WTC11 (cell line): ENCODE measurements around the gene CDC5L.

ENCODE experiments used
- E2F1 ChIP-seq: sonication (generic); formaldehyde crosslinking; IDR thresholded peaks from 2 replicates; pipeline ENCODE4 v1.8.0; 2022; ENCODE audit warnings: mild to moderate bottlenecking, missing genetic modification reagents
- ETV6 ChIP-seq: sonication (generic); formaldehyde crosslinking; IDR thresholded peaks from 2 replicates; pipeline ENCODE4 v1.8.1; 2022; ENCODE audit warnings: mild to moderate bottlenecking, missing genetic modification reagents
- FOXJ3 ChIP-seq: sonication (generic); formaldehyde crosslinking; IDR thresholded peaks from 2 replicates; pipeline ENCODE4 v1.9.0; 2021; ENCODE audit warnings: missing genetic modification reagents, mild to moderate bottlenecking, borderline replicate concordance
- FOXK1 ChIP-seq: sonication (generic); formaldehyde crosslinking; IDR thresholded peaks from 2 replicates; pipeline ENCODE4 v1.8.0; 2022; ENCODE audit warnings: mild to moderate bottlenecking, moderate library complexity, missing genetic modification reagents
- HMGXB4 ChIP-seq: sonication (generic); formaldehyde crosslinking; IDR thresholded peaks from 2 replicates; pipeline ENCODE4 v1.8.1; 2023; ENCODE audit warnings: mild to moderate bottlenecking, moderate library complexity, missing genetic modification reagents
- IRF1 ChIP-seq: sonication (generic); formaldehyde crosslinking; IDR thresholded peaks from 2 replicates; pipeline ENCODE4 v1.8.0; 2023; ENCODE audit warnings: missing genetic modification reagents
- KAT7 ChIP-seq: sonication (generic); formaldehyde crosslinking; IDR thresholded peaks from 2 replicates; pipeline ENCODE4 v1.8.1; 2023; ENCODE audit warnings: missing genetic modification reagents, mild to moderate bottlenecking, borderline replicate concordance
- NR1H2 ChIP-seq: sonication (generic); formaldehyde crosslinking; IDR thresholded peaks from 2 replicates; pipeline ENCODE4 v1.9.0; 2021; ENCODE audit warnings: mild to moderate bottlenecking, moderate library complexity, missing genetic modification reagents
- NR2C2 ChIP-seq: sonication (generic); formaldehyde crosslinking; IDR thresholded peaks from 2 replicates; pipeline ENCODE4 v1.8.0; 2022; ENCODE audit warnings: mild to moderate bottlenecking, missing genetic modification reagents
- SP1 ChIP-seq: sonication (generic); formaldehyde crosslinking; conservative IDR thresholded peaks from 2 replicates; pipeline ENCODE4 v1.8.1; 2022; ENCODE audit warnings: missing genetic modification reagents
- ZNF281 ChIP-seq: sonication (generic); formaldehyde crosslinking; IDR thresholded peaks from 2 replicates; pipeline ENCODE4 v1.8.0; 2023; ENCODE audit warnings: mild to moderate bottlenecking, missing genetic modification reagents
- TF ChIP-seq, protein P1 (sequence below): fragments of 200-600 bp; IDR thresholded peaks from 2 replicates; pipeline ENCODE4 v1.8.0; 2022; ENCODE audit warnings: antibody characterized with exemption

DNA sequence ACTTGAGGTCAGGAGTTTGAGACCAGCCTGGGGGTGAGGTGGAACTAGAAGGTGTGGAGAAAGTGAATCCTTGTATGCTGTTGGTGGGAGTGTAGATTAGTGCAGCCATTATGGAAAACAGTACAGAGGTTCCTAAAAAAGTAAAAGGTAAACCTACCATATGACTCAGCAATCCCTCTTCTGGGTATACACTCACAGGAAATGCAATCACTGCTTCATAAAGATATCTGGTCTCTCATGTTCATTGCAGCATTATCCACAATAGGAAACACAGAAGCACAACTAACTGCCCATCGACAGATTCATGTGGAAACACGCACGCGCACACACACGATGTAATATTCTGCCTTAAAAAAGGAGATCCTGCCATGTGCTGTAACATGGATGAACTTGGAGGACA is 66.7 kb downstream of the CDC5L start:
- TF ChIP-seq NR2C2 (CRISPR knock-in tag) (no peak), IRF1 (CRISPR knock-in tag) (no peak), ZNF281 (CRISPR knock-in tag) (no peak), FOXJ3 (CRISPR knock-in tag) (no peak), ETV6 (CRISPR knock-in tag) (no peak), KAT7 (CRISPR knock-in tag) (no peak), HMGXB4 (CRISPR knock-in tag) (no peak), SP1 (no peak), NR1H2 (CRISPR knock-in tag) (no peak), FOXK1 (CRISPR knock-in tag) (no peak), E2F1 (CRISPR knock-in tag) (no peak)
- TF ChIP-seq, protein P1, sequence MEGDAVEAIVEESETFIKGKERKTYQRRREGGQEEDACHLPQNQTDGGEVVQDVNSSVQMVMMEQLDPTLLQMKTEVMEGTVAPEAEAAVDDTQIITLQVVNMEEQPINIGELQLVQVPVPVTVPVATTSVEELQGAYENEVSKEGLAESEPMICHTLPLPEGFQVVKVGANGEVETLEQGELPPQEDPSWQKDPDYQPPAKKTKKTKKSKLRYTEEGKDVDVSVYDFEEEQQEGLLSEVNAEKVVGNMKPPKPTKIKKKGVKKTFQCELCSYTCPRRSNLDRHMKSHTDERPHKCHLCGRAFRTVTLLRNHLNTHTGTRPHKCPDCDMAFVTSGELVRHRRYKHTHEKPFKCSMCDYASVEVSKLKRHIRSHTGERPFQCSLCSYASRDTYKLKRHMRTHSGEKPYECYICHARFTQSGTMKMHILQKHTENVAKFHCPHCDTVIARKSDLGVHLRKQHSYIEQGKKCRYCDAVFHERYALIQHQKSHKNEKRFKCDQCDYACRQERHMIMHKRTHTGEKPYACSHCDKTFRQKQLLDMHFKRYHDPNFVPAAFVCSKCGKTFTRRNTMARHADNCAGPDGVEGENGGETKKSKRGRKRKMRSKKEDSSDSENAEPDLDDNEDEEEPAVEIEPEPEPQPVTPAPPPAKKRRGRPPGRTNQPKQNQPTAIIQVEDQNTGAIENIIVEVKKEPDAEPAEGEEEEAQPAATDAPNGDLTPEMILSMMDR: no peak
